Measurements from ENCODE around the gene GABARAP. TPM values are rescaled to one million over a fixed set of nuclear protein-coding genes. Genes with fewer than 3 reads are reported as not detected.

GABARAP gene
- polyA plus RNA-seq, 1 of the 3 experiments (the other 2 are of a cell fraction) = 585 TPM

- ChIA-PET POLR2A (interaction anchor here (0.7 to 1.7 kb wide), 3 partner anchors 18 to 54 kb away, joined by 3 to 6 read pairs (median 6); no protein-coding TSS in a partner anchor), CTCF (interaction anchor here (1.0 to 5.6 kb wide), 3 partner anchors 18 to 58 kb away, joined by 3 to 35 read pairs (median 26); partner anchors contain the start of genes ACADVL, DLG4 and SLC2A4)
- Histone ChIP-seq H3K9ac (peak overlapping the region; percentile 96), H3K4me3 (ENCODE audit: low read depth in 2 of 2, low read length in 1 of 2) (peak overlapping the region; percentile 88 to 99), H3K36me3 (replicated peaks in 1 of 2; ENCODE audit: control insufficient read depth in 1 of 2, insufficient read depth in 2 of 2, low read length in 1 of 2) (peaks cover 30 to 43% of the 10 kb centered on the region in 2 experiments), H3K79me2 (ENCODE audit: insufficient read depth) (peaks cover 81% of the 10 kb centered on the region), H2AFZ (ENCODE audit: low read depth) (no peak overlapping the region), H4K20me1 (ENCODE audit: insufficient read depth) (peaks cover 7% of the 10 kb centered on the region; the same call in 1 of the 2 replicates), H3K4me1 (ENCODE audit: control insufficient read depth in 1 of 2, insufficient read depth in 2 of 2, low read depth in 1 of 2, low read length in 1 of 2) (peaks cover 36 to 41% of the 10 kb centered on the region in 2 experiments), H3K9me3 (no peaks in the 10 kb centered on the region), H3K27ac (ENCODE audit: low read depth in 2 of 2, low read length in 1 of 2) (peak overlapping the region; percentile 75 to 97), H3K27me3 (ENCODE audit: insufficient read depth) (no peaks in the 10 kb centered on the region), H3K4me2 (peak overlapping the region; percentile 83), H3K9me2 (no peaks in the 10 kb centered on the region), H3F3A (replicated peaks; ENCODE audit: insufficient read depth) (peaks cover 54% of the 10 kb centered on the region)
- 1% methylated on average over 39 of the region's 39 CpGs for WGBS (ENCODE audit: low lambda C conversion rate)
- TF ChIP-seq FOXJ3 (CRISPR knock-in tag; IDR thresholded peaks at IDR 0.05) (no peak), CHD2 (IDR thresholded peaks at IDR 0.05; ENCODE audit: low read length, partially characterized antibody) (no peak), TAF1 (IDR thresholded peaks at IDR 0.05; ENCODE audit: borderline replicate concordance, low read depth, low read length) (0 out of 2 replicates have a peak, but pooled peaks have one; percentile 16)
- DNase-seq = no peak
Measured at GRCh38 chr17:7238420-7239090, 3.7 kb downstream of the GABARAP start.

GRCh38 chr17:7237761-7238419 is 4.4 kb downstream of the GABARAP start:
- peak; percentile 83 for DNase-seq
- H3F3A ChIP-seq (replicated peaks; ENCODE audit: insufficient read depth) = peaks cover 54% of the 10 kb centered on the region
- H3K9ac ChIP-seq = peak overlapping the region; percentile 81; the same call in 1 of the 2 replicates
- TF ChIP-seq MAX (IDR thresholded peaks at IDR 0.05; ENCODE audit: low read depth) (peak; percentile 36), PBX3 (IDR thresholded peaks at IDR 0.05) (peak; percentile 18; the same call in 1 of the 2 replicates), TCF12 (IDR thresholded peaks at IDR 0.05) (no peak), SIN3A (IDR thresholded peaks at IDR 0.05; ENCODE audit: borderline replicate concordance, low read depth, low read length) (peak; percentile 51; the same call in 1 of the 2 replicates), CTCF (IDR thresholded peaks at IDR 0.05) (no peak), FOSL2 (IDR thresholded peaks at IDR 0.05; ENCODE audit: borderline replicate concordance, low read depth) (no peak), ELF1 (IDR thresholded peaks at IDR 0.05) (0 out of 2 replicates have a peak, but pooled peaks have one; percentile 26), GATA2 (CRISPR knock-in tag; IDR thresholded peaks at IDR 0.05) (no peak), MXI1 (IDR thresholded peaks at IDR 0.05; ENCODE audit: low read depth, low read length) (peak; percentile 73), REST (IDR thresholded peaks at IDR 0.05; ENCODE audit: low read depth, low read length) (0 out of 2 replicates have a peak, but pooled peaks have one; percentile 13), FOXM1 (IDR thresholded peaks at IDR 0.05; ENCODE audit: low read depth) (no peak), TAF1 (IDR thresholded peaks at IDR 0.05; ENCODE audit: borderline replicate concordance, low read depth, low read length) (peak; percentile 67; the same call in 1 of the 2 replicates), FOXJ3 (CRISPR knock-in tag; IDR thresholded peaks at IDR 0.05) (no peak), CHD2 (IDR thresholded peaks at IDR 0.05; ENCODE audit: low read length, partially characterized antibody) (peak; percentile 85), RXRA (IDR thresholded peaks at IDR 0.05; ENCODE audit: borderline replicate concordance, low read depth) (no peak), EP300 (IDR thresholded peaks at IDR 0.05; ENCODE audit: borderline replicate concordance in 1 of 2, low read depth in 1 of 2, low read length in 1 of 2) (no peak)
- H3K9me2 ChIP-seq = no peaks in the 10 kb centered on the region
- peak overlapping the region; percentile 75 to 97 for H3K27ac ChIP-seq (ENCODE audit: low read depth in 2 of 2, low read length in 1 of 2)
- H3K4me2 ChIP-seq = peak overlapping the region; percentile 84
- no peak overlapping the region for H2AFZ ChIP-seq (ENCODE audit: low read depth)
- H3K4me1 ChIP-seq (ENCODE audit: control insufficient read depth in 1 of 2, insufficient read depth in 2 of 2, low read depth in 1 of 2, low read length in 1 of 2) = peaks cover 36% of the 10 kb centered on the region in 2 experiments
- ChIA-PET CTCF (interaction anchor here (1.1 to 5.6 kb wide), 5 partner anchors 17 to 193 kb away, joined by 3 to 37 read pairs (median 26); partner anchors contain the start of genes ACADVL and DLG4), POLR2A (interaction anchor here (0.7 to 1.7 kb wide), 3 partner anchors 17 to 55 kb away, joined by 3 to 11 read pairs (median 6); partner anchors contain the start of genes ACADVL and DLG4)
- peak overlapping the region; percentile 88 to 99 for H3K4me3 ChIP-seq (ENCODE audit: low read depth in 2 of 2, low read length in 1 of 2)
- no peaks in the 10 kb centered on the region for H3K9me3 ChIP-seq
- WGBS (ENCODE audit: low lambda C conversion rate) = 3% methylated on average over 40 of the region's 73 CpGs
- peaks cover 83% of the 10 kb centered on the region for H3K79me2 ChIP-seq (ENCODE audit: insufficient read depth)
- H4K20me1 ChIP-seq (ENCODE audit: insufficient read depth) = peaks cover 7% of the 10 kb centered on the region; the same call in 1 of the 2 replicates
- H3K36me3 ChIP-seq (replicated peaks in 1 of 2; ENCODE audit: control insufficient read depth in 1 of 2, insufficient read depth in 2 of 2, low read length in 1 of 2) = peaks cover 30 to 40% of the 10 kb centered on the region in 2 experiments
- no peaks in the 10 kb centered on the region for H3K27me3 ChIP-seq (ENCODE audit: insufficient read depth)
